HEK293 (cell line): ENCODE results near the gene CNTRL.

Experiments
- GLI4 ChIP-seq: fragments of 450-650 bp; formaldehyde crosslinking; IDR thresholded peaks from 2 replicates; pipeline ENCODE4 v1.5.1; 2016; ENCODE audit warnings: missing biosample characterization, missing genetic modification characterization
- KLF16 ChIP-seq: fragments of 450-650 bp; formaldehyde crosslinking; IDR thresholded peaks from 2 replicates; pipeline ENCODE4 v1.5.1; 2017; ENCODE audit warnings: missing biosample characterization, missing genetic modification characterization
- OSR2 ChIP-seq: fragments of 450-650 bp; formaldehyde crosslinking; IDR thresholded peaks from 2 replicates; pipeline ENCODE4 v1.5.1; 2016; ENCODE audit warnings: missing biosample characterization, missing genetic modification characterization
- PRDM1 ChIP-seq: fragments of 450-650 bp; formaldehyde crosslinking; IDR thresholded peaks from 2 replicates; pipeline ENCODE4; 2016; ENCODE audit warnings: missing biosample characterization, missing genetic modification characterization
- REPIN1 ChIP-seq: fragments of 450-650 bp; formaldehyde crosslinking; IDR thresholded peaks from 2 replicates; pipeline ENCODE4 v1.5.1; 2017; ENCODE audit warnings: missing biosample characterization, missing genetic modification characterization, low read depth
- SCRT2 ChIP-seq: fragments of 450-650 bp; formaldehyde crosslinking; IDR thresholded peaks from 2 replicates; pipeline ENCODE4 v1.5.1; 2016; ENCODE audit warnings: missing biosample characterization, missing genetic modification characterization
- WT1 ChIP-seq: fragments of 450-650 bp; formaldehyde crosslinking; IDR thresholded peaks from 2 replicates; pipeline ENCODE4 v1.5.1; 2016; ENCODE audit warnings: missing biosample characterization, missing genetic modification characterization
- YY1 ChIP-seq: fragments of 450-650 bp; formaldehyde crosslinking; IDR thresholded peaks from 2 replicates; pipeline ENCODE4 v1.5.1; 2018; ENCODE audit warnings: missing biosample characterization, missing genetic modification characterization
- ZBTB10 ChIP-seq: fragments of 450-650 bp; formaldehyde crosslinking; IDR thresholded peaks from 2 replicates; pipeline ENCODE4 v1.5.1; 2016; ENCODE audit warnings: missing biosample characterization, missing genetic modification characterization
- ZNF112 ChIP-seq: fragments of 450-650 bp; formaldehyde crosslinking; IDR thresholded peaks from 2 replicates; pipeline ENCODE4 v1.5.0; 2017; ENCODE audit warnings: missing biosample characterization, missing genetic modification characterization
- ZNF114 ChIP-seq: fragments of 450-650 bp; formaldehyde crosslinking; IDR thresholded peaks from 2 replicates; pipeline ENCODE4 v1.5.0; 2017; ENCODE audit warnings: missing biosample characterization, missing genetic modification characterization
- ZNF175 ChIP-seq: fragments of 450-650 bp; formaldehyde crosslinking; IDR thresholded peaks from 2 replicates; pipeline ENCODE4 v1.5.1; 2016; ENCODE audit warnings: missing biosample characterization, missing genetic modification characterization
- ZNF280D ChIP-seq: fragments of 450-650 bp; formaldehyde crosslinking; IDR thresholded peaks from 2 replicates; pipeline ENCODE4 v1.5.1; 2016; ENCODE audit warnings: missing biosample characterization, missing genetic modification characterization
- ZNF292 ChIP-seq: fragments of 450-650 bp; formaldehyde crosslinking; IDR thresholded peaks from 2 replicates; pipeline ENCODE4 v1.5.1; 2016; ENCODE audit warnings: low read depth, missing biosample characterization, missing genetic modification characterization, borderline replicate concordance
- ZNF311 ChIP-seq: fragments of 450-650 bp; formaldehyde crosslinking; IDR thresholded peaks from 2 replicates; pipeline ENCODE4 v1.5.1; 2017; ENCODE audit warnings: missing biosample characterization, missing genetic modification characterization, borderline replicate concordance
- ZNF324 ChIP-seq: fragments of 450-650 bp; formaldehyde crosslinking; IDR thresholded peaks from 2 replicates; pipeline ENCODE4 v1.5.1; 2016; ENCODE audit warnings: missing biosample characterization, missing genetic modification characterization
- ZNF354C ChIP-seq: fragments of 450-650 bp; formaldehyde crosslinking; IDR thresholded peaks from 2 replicates; pipeline ENCODE4 v1.5.1; 2016; ENCODE audit warnings: missing biosample characterization, missing genetic modification characterization, low read depth, borderline replicate concordance
- ZNF398 ChIP-seq: fragments of 450-650 bp; formaldehyde crosslinking; IDR thresholded peaks from 2 replicates; pipeline ENCODE4 v1.5.1; 2017; ENCODE audit warnings: missing biosample characterization, missing genetic modification characterization
- ZNF571 ChIP-seq: fragments of 450-650 bp; formaldehyde crosslinking; IDR thresholded peaks from 2 replicates; pipeline ENCODE4 v1.5.0; 2017; ENCODE audit warnings: missing biosample characterization, missing genetic modification characterization
- ZNF621 ChIP-seq: fragments of 450-650 bp; formaldehyde crosslinking; IDR thresholded peaks from 2 replicates; pipeline ENCODE4 v1.5.1; 2017; ENCODE audit warnings: missing biosample characterization, missing genetic modification characterization
- ZNF624 ChIP-seq: fragments of 450-650 bp; formaldehyde crosslinking; IDR thresholded peaks from 2 replicates; pipeline ENCODE4 v1.5.1; 2017; ENCODE audit warnings: missing biosample characterization, missing genetic modification characterization
- ZNF658 ChIP-seq: fragments of 450-650 bp; formaldehyde crosslinking; IDR thresholded peaks from 2 replicates; pipeline ENCODE4; 2016; ENCODE audit warnings: missing biosample characterization, missing genetic modification characterization
- ZNF707 ChIP-seq: fragments of 450-650 bp; formaldehyde crosslinking; IDR thresholded peaks from 2 replicates; pipeline ENCODE4 v1.5.1; 2016; ENCODE audit warnings: missing biosample characterization, missing genetic modification characterization
- ZNF843 ChIP-seq: fragments of 450-650 bp; formaldehyde crosslinking; IDR thresholded peaks from 2 replicates; pipeline ENCODE4 v1.5.1; 2016; ENCODE audit warnings: missing biosample characterization, missing genetic modification characterization
- ZSCAN30 ChIP-seq: fragments of 450-650 bp; IDR thresholded peaks from 2 replicates; pipeline ENCODE4 v1.5.1; 2018; ENCODE audit warnings: missing biosample characterization, mild to moderate bottlenecking, missing genetic modification characterization, moderate library complexity
- ZSCAN4 ChIP-seq: fragments of 450-650 bp; formaldehyde crosslinking; IDR thresholded peaks from 2 replicates; pipeline ENCODE4 v1.5.1; 2017; ENCODE audit warnings: missing biosample characterization, missing genetic modification characterization
- TF ChIP-seq, protein P1 (sequence below): fragments of 450-650 bp; formaldehyde crosslinking; IDR thresholded peaks from 2 replicates; pipeline ENCODE4 v1.5.1; 2017; ENCODE audit warnings: missing biosample characterization, missing genetic modification characterization

Gene CNTRL

GRCh38 chr9:121074370-121075250, at the start of gene CNTRL (continued):
- no peak for TF ChIP-seq ZNF280D (tag by site-specific recombination)
- TF ChIP-seq ZBTB10 = 0 out of 2 replicates have a peak, but pooled peaks have one; percentile 55
- TF ChIP-seq ZNF311 (tag by site-specific recombination) = no peak
- no peak for TF ChIP-seq ZNF658 (tag by site-specific recombination)
- no peak for TF ChIP-seq ZNF175 (tag by site-specific recombination)
- TF ChIP-seq GLI4 (tag by site-specific recombination) = no peak
- TF ChIP-seq ZNF398 (tag by site-specific recombination) = no peak
- no peak for TF ChIP-seq ZNF707
- peak; percentile 89 for TF ChIP-seq YY1 (tag by site-specific recombination)
- TF ChIP-seq ZNF624 (tag by site-specific recombination) = no peak
- peak; percentile 33; the same call in 1 of the 2 replicates for TF ChIP-seq ZNF843 (tag by site-specific recombination)
- peak; percentile 63 for TF ChIP-seq WT1
- no peak for TF ChIP-seq ZNF571 (tag by site-specific recombination)
- no peak for TF ChIP-seq ZNF112
- TF ChIP-seq ZSCAN4 (tag by site-specific recombination) = no peak
- TF ChIP-seq ZNF292 (tag by site-specific recombination) = no peak
- no peak for TF ChIP-seq ZNF354C (tag by site-specific recombination)
- TF ChIP-seq OSR2 = no peak; the same call in 1 of the 2 replicates
- no peak for TF ChIP-seq ZNF114 (tag by site-specific recombination)
- no peak for TF ChIP-seq ZSCAN30 (tag by site-specific recombination)
- TF ChIP-seq, protein P1, sequence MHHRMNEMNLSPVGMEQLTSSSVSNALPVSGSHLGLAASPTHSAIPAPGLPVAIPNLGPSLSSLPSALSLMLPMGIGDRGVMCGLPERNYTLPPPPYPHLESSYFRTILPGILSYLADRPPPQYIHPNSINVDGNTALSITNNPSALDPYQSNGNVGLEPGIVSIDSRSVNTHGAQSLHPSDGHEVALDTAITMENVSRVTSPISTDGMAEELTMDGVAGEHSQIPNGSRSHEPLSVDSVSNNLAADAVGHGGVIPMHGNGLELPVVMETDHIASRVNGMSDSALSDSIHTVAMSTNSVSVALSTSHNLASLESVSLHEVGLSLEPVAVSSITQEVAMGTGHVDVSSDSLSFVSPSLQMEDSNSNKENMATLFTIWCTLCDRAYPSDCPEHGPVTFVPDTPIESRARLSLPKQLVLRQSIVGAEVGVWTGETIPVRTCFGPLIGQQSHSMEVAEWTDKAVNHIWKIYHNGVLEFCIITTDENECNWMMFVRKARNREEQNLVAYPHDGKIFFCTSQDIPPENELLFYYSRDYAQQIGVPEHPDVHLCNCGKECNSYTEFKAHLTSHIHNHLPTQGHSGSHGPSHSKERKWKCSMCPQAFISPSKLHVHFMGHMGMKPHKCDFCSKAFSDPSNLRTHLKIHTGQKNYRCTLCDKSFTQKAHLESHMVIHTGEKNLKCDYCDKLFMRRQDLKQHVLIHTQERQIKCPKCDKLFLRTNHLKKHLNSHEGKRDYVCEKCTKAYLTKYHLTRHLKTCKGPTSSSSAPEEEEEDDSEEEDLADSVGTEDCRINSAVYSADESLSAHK (tag by site-specific recombination) = no peak
- TF ChIP-seq REPIN1 (tag by site-specific recombination) = no peak
- 0 out of 2 replicates have a peak, but pooled peaks have one; percentile 9 for TF ChIP-seq SCRT2 (tag by site-specific recombination)
- peak; percentile 83 for TF ChIP-seq KLF16
- TF ChIP-seq ZNF324 (tag by site-specific recombination) = peak; percentile 68
- no peak for TF ChIP-seq ZNF621 (tag by site-specific recombination)
- TF ChIP-seq PRDM1 (tag by site-specific recombination) = no peak
